Stomach (tissue), 4 donors: ENCODE results near the gene SDR42E2.
"Not testable (repeated sequence)": the region's sequence is repeated elsewhere in the genome, so short reads cannot be mapped to it uniquely, and the experiment has no call there.

ENCODE experiments used
- CTCF ChIP-seq, 7 experiments: fragments of 450-650 bp in 4 of 7; fragments of 200-600 bp in 3 of 7; sonication (generic) in 3 of 7; IDR thresholded peaks; one replicate each; pipeline ENCODE4 v1.5.1; 2016 to 2019; ENCODE audit warnings: antibody characterized with exemption in 7 of 7, control low read depth in 2 of 7, mild to moderate bottlenecking in 1 of 7
- POLR2A ChIP-seq, 4 donors: fragments of 450-650 bp; IDR thresholded peaks; one replicate each; pipeline ENCODE4 v1.6.1; 2016; ENCODE audit warnings: antibody characterized with exemption in 4 of 4, control low read depth in 2 of 4, mild to moderate bottlenecking in 1 of 4, moderate library complexity in 1 of 4

- not testable (repeated sequence) for TF ChIP-seq CTCF, POLR2A (IDR thresholded peaks at IDR 0.05)
Observed at GRCh38 chr16:22196559-22197168, 34.4 kb downstream of the SDR42E2 start.
